GM12891 (cell line): ENCODE measurements around the gene SMTN.

Experiments used
- PAX5 ChIP-seq: IDR thresholded peaks from 2 replicates; pipeline ENCODE4 v1.6.1; 2011; ENCODE audit warnings: low read length, moderate library complexity, mild to moderate bottlenecking; ENCODE audit not compliant: insufficient read depth, severe bottlenecking
- POLR2A ChIP-seq: IDR thresholded peaks from 2 replicates; pipeline ENCODE4 v1.6.1; 2011; ENCODE audit warnings: low read depth, low read length, control low read depth
- POLR2AphosphoS5 ChIP-seq: IDR thresholded peaks from 2 replicates; pipeline ENCODE4 v1.6.1; 2011; ENCODE audit warnings: low read depth, low read length, control low read depth
- POU2F2 ChIP-seq: IDR thresholded peaks from 2 replicates; pipeline ENCODE4 v1.6.1; 2011; ENCODE audit warnings: low read depth, mild to moderate bottlenecking, control low read depth, low read length, moderate library complexity
- SPI1 ChIP-seq: IDR thresholded peaks from 2 replicates; pipeline ENCODE4 v1.6.1; 2011; ENCODE audit warnings: low read depth, low read length, control low read depth
- TAF1 ChIP-seq: IDR thresholded peaks from 2 replicates; pipeline ENCODE4 v1.6.1; 2011; ENCODE audit warnings: low read depth, low read length, control low read depth

DNA sequence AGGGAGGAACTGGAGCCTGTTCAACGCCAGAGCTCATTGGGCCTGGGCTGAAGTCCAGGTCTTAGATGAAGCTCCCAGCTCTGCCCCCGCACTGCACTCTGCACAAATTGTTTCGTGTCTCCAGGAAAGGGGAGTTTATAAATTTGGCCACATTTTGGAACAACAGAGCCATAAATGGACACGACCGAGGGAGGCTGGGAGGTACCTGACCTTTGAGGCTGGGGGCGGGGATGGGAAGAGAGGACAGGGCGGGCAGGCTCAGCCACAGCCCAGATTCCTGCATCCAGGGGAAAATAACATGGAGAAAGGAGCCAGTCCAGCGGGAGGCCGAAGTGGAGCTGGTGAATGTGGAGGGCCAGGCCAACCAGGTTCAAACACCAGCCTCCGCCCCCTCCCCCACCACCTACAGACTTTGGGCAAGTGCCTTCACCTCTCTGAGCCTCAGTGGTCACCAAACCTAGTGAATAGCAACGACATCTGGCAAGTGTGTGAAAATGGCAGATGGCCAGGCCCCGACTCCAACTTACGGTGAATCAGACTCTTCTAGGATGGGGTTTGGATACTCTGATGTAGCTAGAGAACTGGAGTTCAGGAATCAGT is 36.8 kb upstream of the SMTN start:
- TF ChIP-seq POLR2A = no peak
- no peak for TF ChIP-seq POLR2AphosphoS5
- no peak for TF ChIP-seq TAF1
- TF ChIP-seq PAX5 = no peak
- TF ChIP-seq SPI1 = no peak
- TF ChIP-seq POU2F2 = no peak
